Mesothelial cell of epicardium (in vitro differentiated cells): ENCODE data around the gene RBMY1F. TPM values are rescaled to one million over a fixed set of nuclear protein-coding genes. Genes with fewer than 3 reads are reported as not detected.
"Not testable (repeated sequence)": the region's sequence is repeated elsewhere in the genome, so short reads cannot be mapped to it uniquely, and the experiment has no call there.

Source experiments
- DNase-seq, 2 experiments: peaks; one replicate each; pipeline ENCODE4 v3.0.0; 2021; ENCODE audit warnings: low spot score in 2 of 2; ENCODE audit not compliant: unreplicated experiment in 2 of 2
- H3K27ac Mint-ChIP-seq: 2 replicates; pipeline ENCODE4 v1.8.0; 2021; ENCODE audit warnings: mixed read lengths
- H3K27me3 Mint-ChIP-seq: 2 replicates; pipeline ENCODE4 v1.8.0; 2021; ENCODE audit warnings: low read depth, mixed read lengths
- H3K36me3 Mint-ChIP-seq: 2 replicates; pipeline ENCODE4 v1.8.0; 2021; ENCODE audit warnings: mixed read lengths
- H3K4me1 Mint-ChIP-seq: 2 replicates; pipeline ENCODE4 v1.8.0; 2021; ENCODE audit warnings: mixed read lengths
- H3K4me3 Mint-ChIP-seq: 2 replicates; pipeline ENCODE4 v1.8.0; 2021; ENCODE audit warnings: mild to moderate bottlenecking, moderate library complexity, mixed read lengths
- H3K9me3 Mint-ChIP-seq: 2 replicates; pipeline ENCODE4 v1.8.0; 2021; ENCODE audit warnings: mixed read lengths
- total RNA-seq: library from RNA; stranded (reverse); gene quantifications from 3 replicates; pipeline ENCODE4 v1.2.1, GENCODE V29; 2021

Gene RBMY1F
- not detected in 3 replicates for total RNA-seq

DNA sequence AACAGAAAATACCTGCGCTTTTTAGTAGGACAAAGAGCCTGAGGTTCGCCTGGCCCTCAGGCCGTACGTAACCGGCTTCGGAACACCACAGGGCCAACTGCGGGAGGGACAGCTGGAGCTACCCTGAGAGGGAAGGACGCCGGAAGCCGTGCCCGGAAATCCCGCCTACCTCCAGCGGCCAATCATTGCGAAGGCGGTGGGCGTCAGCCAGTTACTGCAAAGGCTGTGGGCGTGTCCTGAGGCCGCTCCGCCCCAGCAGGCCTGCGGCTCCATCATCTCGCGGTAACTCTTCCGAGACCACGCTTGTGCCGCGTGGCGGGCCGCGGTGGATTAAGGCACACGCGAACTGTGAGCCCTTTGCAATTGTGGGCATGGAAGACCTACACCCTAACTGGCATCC lies at the start of gene RBMY1F:
TSS of gene RBMY1F (minus strand) at position 101 of the 400 bp plus-strand sequence. CDS start 1,954 bp downstream, outside the sequence.
- not testable (repeated sequence) for H3K27me3 Mint-ChIP-seq, H3K36me3 Mint-ChIP-seq, H3K4me3 Mint-ChIP-seq, H3K9me3 Mint-ChIP-seq, H3K4me1 Mint-ChIP-seq, DNase-seq, H3K27ac Mint-ChIP-seq

DNA sequence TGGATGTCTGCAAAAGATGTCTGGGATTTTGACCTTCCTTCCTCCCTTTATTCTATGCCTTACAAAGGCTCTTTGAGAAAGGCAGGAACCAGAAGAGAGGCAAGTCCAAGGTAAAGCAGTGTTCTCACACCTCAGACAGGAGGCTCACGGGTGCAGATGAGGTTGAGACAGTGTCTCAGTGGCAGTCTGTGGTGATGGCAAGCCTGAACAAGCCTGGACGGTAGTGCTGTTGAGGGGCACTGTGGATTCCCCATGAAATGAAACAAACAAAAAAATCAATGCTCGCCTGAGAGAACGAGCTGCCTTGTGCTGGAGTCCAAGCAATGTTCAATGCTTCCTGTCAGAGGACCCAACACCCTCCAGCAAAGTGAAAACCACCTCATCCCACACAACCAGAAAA lies 31.6 kb downstream of the RBMY1F start:
- H3K36me3 Mint-ChIP-seq, H3K4me3 Mint-ChIP-seq, H3K27me3 Mint-ChIP-seq, H3K4me1 Mint-ChIP-seq, H3K9me3 Mint-ChIP-seq, H3K27ac Mint-ChIP-seq, DNase-seq: not testable (repeated sequence)

DNA sequence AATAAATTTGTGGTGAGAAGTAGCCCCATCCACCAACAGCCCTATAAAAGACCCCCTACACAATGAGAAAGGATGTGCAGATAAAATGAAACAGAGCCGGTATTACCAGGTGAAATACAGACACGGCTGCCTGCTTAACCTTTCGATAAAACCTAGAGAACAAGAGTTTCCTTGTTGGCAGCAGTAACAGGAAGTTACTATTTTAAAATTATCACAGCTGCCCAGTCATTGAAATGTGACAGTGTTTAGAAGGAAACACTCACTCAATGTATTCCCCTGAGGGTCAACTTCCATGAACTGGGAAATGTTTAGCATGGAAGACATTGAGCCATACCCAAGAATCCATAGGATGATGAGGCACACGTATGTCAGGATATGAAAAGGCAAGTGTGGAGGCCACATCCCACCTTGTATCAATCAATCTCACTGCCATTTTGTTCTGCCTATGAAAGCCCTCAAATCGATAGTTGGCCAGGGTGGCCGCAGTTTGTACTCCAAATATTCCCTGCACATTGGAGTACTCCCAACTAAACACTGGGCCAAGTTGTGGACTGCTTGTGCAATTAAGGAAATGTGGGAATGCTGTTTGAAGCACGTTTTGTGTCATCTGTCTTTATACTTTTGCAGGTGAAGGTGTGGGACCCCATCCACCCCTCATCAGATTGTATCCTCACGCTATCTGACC lies 41.6 kb downstream of the RBMY1F start:
- H3K9me3 Mint-ChIP-seq, DNase-seq, H3K36me3 Mint-ChIP-seq, H3K27me3 Mint-ChIP-seq, H3K4me3 Mint-ChIP-seq, H3K27ac Mint-ChIP-seq, H3K4me1 Mint-ChIP-seq: not testable (repeated sequence)

DNA sequence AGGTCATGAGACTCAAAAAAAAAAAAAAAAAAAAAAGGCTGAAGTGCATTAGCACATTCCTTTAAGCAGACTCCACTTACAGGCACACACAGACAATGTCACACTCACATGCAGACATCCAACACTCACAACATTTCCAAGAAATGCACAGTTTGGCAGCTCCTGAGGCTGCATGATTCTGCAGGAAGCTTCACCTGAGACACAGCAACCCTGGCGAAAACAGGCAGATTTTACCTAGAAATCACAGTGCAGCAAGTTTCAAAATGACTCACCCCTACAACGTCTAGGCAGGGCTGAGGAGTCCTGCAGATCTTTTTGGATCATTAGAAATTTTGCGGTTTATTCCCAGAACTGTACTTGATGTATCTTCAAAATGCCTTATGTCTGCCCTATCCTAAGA lies 48.0 kb downstream of the RBMY1F start:
- not testable (repeated sequence) for H3K4me1 Mint-ChIP-seq, H3K9me3 Mint-ChIP-seq, H3K27me3 Mint-ChIP-seq, H3K36me3 Mint-ChIP-seq, H3K27ac Mint-ChIP-seq, H3K4me3 Mint-ChIP-seq, DNase-seq

DNA sequence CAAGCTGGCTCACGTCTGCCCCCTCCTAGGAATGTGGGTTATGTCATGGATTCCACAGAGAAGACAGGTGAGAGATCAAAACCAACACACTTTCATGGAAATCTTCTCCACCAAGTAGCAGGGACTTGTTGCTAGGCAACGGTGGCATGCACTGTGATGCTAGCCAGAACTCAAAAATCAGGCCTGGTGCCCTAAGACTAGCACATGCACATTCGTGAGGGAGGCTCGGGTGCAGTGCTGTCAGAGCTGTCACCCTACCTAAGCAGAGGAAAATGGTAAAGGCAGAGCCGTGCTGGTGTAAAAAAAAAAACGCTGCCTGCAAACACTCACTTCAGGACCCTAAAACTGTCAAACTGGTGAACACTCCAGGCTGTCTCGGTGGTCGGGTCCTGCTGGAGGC lies 52.2 kb downstream of the RBMY1F start:
- H3K27ac Mint-ChIP-seq, H3K27me3 Mint-ChIP-seq: not testable (repeated sequence)

More for the DNA sequence above, 52.2 kb downstream of the RBMY1F start:
- H3K9me3 Mint-ChIP-seq, DNase-seq, H3K36me3 Mint-ChIP-seq, H3K4me1 Mint-ChIP-seq, H3K4me3 Mint-ChIP-seq: not testable (repeated sequence)

Other genes with a start within 250 kb of the RBMY1F start
- not detected in 3 replicates for gene RBMY1J, start 220.5 kb upstream of the RBMY1F start, total RNA-seq